ENCODE data around the gene GPR65.

DNA sequence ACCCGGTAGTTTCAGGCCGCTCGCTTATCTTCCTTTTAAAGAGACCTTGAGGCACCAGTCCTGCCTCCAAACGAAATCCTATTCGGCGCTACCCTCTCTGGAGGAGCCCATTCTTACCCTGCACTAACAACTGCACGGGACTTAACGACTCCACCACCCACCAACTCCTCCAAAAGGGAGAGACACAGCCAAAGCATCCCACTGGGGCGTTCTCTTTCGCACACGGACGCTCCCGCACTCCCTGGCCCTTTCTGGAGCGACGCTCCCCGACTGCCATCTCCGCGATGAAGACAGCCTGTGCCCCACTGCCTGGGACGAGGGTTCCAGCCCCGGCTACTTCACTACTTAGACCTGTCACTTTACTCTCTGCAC lies 12.6 kb upstream of the GPR65 start:
- peak; percentile 35 for TF ChIP-seq POLR2A (IDR thresholded peaks at IDR 0.05; ENCODE audit: low read length)
- TF ChIP-seq GATA1 (IDR thresholded peaks at IDR 0.05; ENCODE audit: low read depth, low read length): no peak

Measured in erythroblast (primary cell).